CD4-positive, alpha-beta memory T cell (primary cell): ENCODE data around the gene OSR1. TPM values are rescaled to one million over a fixed set of nuclear protein-coding genes. Genes with fewer than 3 reads are reported as not detected.
"Not testable (repeated sequence)": the region's sequence is repeated elsewhere in the genome, so short reads cannot be mapped to it uniquely, and the experiment has no call there.

Source experiments
- CTCF ChIA-PET: fragments of 350-600 bp; sonication (Branson Sonifier 250); formaldehyde crosslinking; loops from one replicate; lab custom pipeline; 2021; ENCODE audit warnings: inconsistent platforms; ENCODE audit not compliant: partially characterized antibody; lab: Charles Lee
- POLR2A ChIA-PET: fragments of 350-600 bp; sonication (Branson Sonifier 250); formaldehyde crosslinking; loops from one replicate; lab custom pipeline; 2021; ENCODE audit not compliant: partially characterized antibody; lab: Charles Lee
- DNase-seq, 5 donors: peaks; one replicate each; pipeline versions ENCODE4 v3.0.0 to v3.0.0-alpha.2; 2020 to 2022; ENCODE audit warnings: mixed read lengths in 1 of 5
- H3K27ac ChIP-seq: one replicate; pipeline ENCODE4 v1.7.0; 2013; ENCODE audit warnings: low read depth, low read length
- H3K27me3 ChIP-seq: 2 replicates; pipeline ENCODE4 v1.7.0; 2013; ENCODE audit warnings: mild to moderate bottlenecking, low read length, moderate library complexity; ENCODE audit not compliant: insufficient read depth
- H3K36me3 ChIP-seq: 2 replicates; pipeline ENCODE4 v1.7.0; 2013; ENCODE audit warnings: mild to moderate bottlenecking, low read length, moderate library complexity; ENCODE audit not compliant: insufficient read depth
- H3K4me1 ChIP-seq: 2 replicates; pipeline ENCODE4 v1.7.0; 2013; ENCODE audit warnings: mild to moderate bottlenecking, low read length, moderate library complexity; ENCODE audit not compliant: insufficient read depth
- H3K4me3 ChIP-seq, 2 donors: one replicate each; pipeline ENCODE4 v1.7.0; 2013; ENCODE audit warnings: low read length in 2 of 2, mild to moderate bottlenecking in 1 of 2
- H3K9me3 ChIP-seq, 2 donors: one replicate each; pipeline ENCODE4 v1.7.0; 2013; ENCODE audit warnings: low read length in 2 of 2, control low read depth in 1 of 2; ENCODE audit not compliant: control insufficient read depth in 1 of 2
- H3K27ac Mint-ChIP-seq, 7 donors: one replicate each; pipeline ENCODE4 v1.8.0; 2020 to 2021; ENCODE audit warnings: mixed read lengths in 7 of 7, mild to moderate bottlenecking in 6 of 7, inconsistent platforms in 3 of 7, moderate library complexity in 3 of 7
- H3K27me3 Mint-ChIP-seq, 2 donors: one replicate each; pipeline ENCODE4 v1.8.0; 2020 to 2021; ENCODE audit warnings: mixed read lengths in 2 of 2
- H3K36me3 Mint-ChIP-seq, 2 donors: one replicate each; pipeline ENCODE4 v1.8.0; 2020 to 2021; ENCODE audit warnings: mixed read lengths in 2 of 2, inconsistent platforms in 1 of 2, mild to moderate bottlenecking in 1 of 2
- H3K4me1 Mint-ChIP-seq, 4 donors: one replicate each; pipeline ENCODE4 v1.8.0; 2020 to 2021; ENCODE audit warnings: mixed read lengths in 4 of 4, mild to moderate bottlenecking in 1 of 4
- H3K4me3 Mint-ChIP-seq, 8 donors: one replicate each; pipeline ENCODE4 v1.8.0; 2020 to 2021; ENCODE audit warnings: mixed read lengths in 8 of 8, mild to moderate bottlenecking in 7 of 8, moderate library complexity in 6 of 8, inconsistent platforms in 3 of 8
- H3K9me3 Mint-ChIP-seq, 8 donors: one replicate each; pipeline ENCODE4 v1.8.0; 2020 to 2021; ENCODE audit warnings: mixed read lengths in 8 of 8, mild to moderate bottlenecking in 5 of 8, inconsistent platforms in 3 of 8, moderate library complexity in 1 of 8
- intact Hi-C: fragments of 100-400 bp; cut with micrococcal nuclease; formaldehyde crosslinking; loops from one replicate; pipeline ENCODE4 v1.15.1; 2023
- polyA plus RNA-seq, 2 donors: library from polyadenylated mRNA; unstranded; fragments of 300-500 nt; fragmentation: Illumina TruSeq; gene quantifications; one replicate each; pipeline ENCODE4 v1.2.3, GENCODE V29; 2021
- total RNA-seq, 2 experiments: library from RNA; stranded (reverse); gene quantifications; one replicate each; pipeline ENCODE4 v1.2.3, GENCODE V29; 2021

The OSR1 gene
- not detected for total RNA-seq
- not detected for polyA plus RNA-seq

DNA sequence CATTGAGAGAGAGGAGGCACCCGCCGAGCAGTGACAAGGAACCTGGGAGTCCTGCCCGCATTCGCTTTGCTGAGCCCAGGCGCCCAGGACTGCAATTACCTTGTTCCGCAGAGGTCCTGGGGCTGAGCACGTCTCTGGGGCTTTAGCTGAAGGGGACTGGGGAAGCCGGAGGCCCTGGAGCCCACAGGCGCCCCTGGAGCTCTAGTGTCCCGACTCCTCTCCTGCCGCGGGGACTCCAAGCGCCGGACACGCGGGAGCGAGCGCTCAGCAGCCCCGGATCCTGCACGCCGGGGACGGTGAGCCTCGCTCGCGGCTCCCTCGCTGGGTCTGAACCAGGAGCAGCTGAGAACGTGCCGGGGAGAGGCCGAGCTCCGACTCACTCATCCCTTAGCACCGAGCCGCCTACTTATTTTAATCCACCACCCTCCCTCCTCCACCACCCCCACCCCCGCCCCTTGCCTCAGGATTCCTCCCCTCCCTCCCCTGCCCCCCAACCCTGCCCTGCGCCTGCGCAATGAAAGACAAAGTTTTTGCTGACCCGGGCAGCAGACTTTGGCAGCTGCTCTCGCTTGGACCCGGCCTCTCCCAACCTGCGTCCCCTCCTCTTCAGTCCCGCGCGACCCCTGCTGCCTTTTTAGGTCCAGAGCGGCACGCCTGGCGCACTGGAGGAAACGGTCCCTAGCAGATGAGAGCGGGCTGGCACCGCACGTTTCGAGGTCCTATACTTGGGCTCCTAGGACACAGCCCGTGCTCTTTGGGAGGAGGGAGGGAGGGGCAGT lies at the start of gene OSR1:
Gene OSR1, minus strand, starts transcription at position 382 of the 779 bp plus-strand sequence. CDS start 4,818 bp downstream, outside the sequence.
- H3K36me3 ChIP-seq, result no peaks in the 10 kb centered on the region
- H3K4me3 ChIP-seq, result peak within 1 kb of the TSS in 1 of 2 donors; percentile 38
- H3K27ac ChIP-seq, result no peak within 1 kb of the TSS
- Mint-ChIP-seq H3K27me3 (peaks cover 63 to 76% of the 10 kb centered on the region in 2 donors), H3K36me3 (peaks cover 0 to 8% of the 10 kb centered on the region in 2 donors), H3K4me3 (peak within 1 kb of the TSS; percentile 36 to 77 (median 59)), H3K27ac (peak within 1 kb of the TSS in 3 of 7 donors; percentile 46 to 86 (median 65)), H3K4me1 (peaks cover 23 to 72% (median 48%) of the 10 kb centered on the region in 4 donors), H3K9me3 (peaks cover 0 to 11% (median 1%) of the 10 kb centered on the region in 8 donors)
- intact Hi-C loops, result no loop called here
- H3K9me3 ChIP-seq, result no peaks in the 10 kb centered on the region
- CTCF ChIA-PET, result interaction anchor here (1.1 to 3.6 kb wide), 2 partner anchors 9 to 11 kb away, joined by 3 to 36 read pairs; no protein-coding TSS in a partner anchor
- peaks cover 74% of the 10 kb centered on the region for H3K27me3 ChIP-seq
- POLR2A ChIA-PET, result interaction anchor here (1.7 to 5.9 kb wide), 2 partner anchors 11 to 511 kb away, joined by 4 to 67 read pairs; no protein-coding TSS in a partner anchor
- H3K4me1 ChIP-seq, result peaks cover 55% of the 10 kb centered on the region
- peak in 2 of 5 donors; percentile 30 to 40 for DNase-seq

DNA sequence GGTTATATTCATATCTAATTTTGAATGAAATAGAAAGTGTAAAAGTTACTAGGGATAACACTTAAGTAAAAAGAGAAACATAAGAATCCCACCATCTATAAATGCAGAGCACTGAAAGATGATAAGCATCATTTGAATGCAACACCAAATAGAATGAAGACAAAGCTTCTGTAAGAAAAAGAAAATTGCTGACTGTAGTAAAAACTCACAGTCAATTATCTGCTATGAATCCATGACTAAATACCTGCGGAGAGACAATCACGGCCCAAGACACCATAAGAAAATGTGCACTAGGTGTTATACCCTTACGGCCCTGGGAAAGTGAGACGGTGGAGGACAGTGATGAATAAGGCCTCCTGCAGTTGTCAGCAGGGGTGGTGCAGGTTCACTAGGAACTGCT lies 45.4 kb upstream of the OSR1 start:
- intact Hi-C loops, result no loop called here
- Mint-ChIP-seq H3K9me3 (peaks cover 0 to 4% (median 0%) of the 10 kb centered on the region in 8 donors), H3K27ac (no peak overlapping the region), H3K4me3 (no peak overlapping the region), H3K4me1 (no peaks in the 10 kb centered on the region), H3K36me3 (no peaks in the 10 kb centered on the region), H3K27me3 (peaks cover 11 to 18% of the 10 kb centered on the region in 2 donors)
- Histone ChIP-seq H3K4me3 (no peak overlapping the region), H3K27me3 (no peaks in the 10 kb centered on the region), H3K27ac (no peak overlapping the region), H3K9me3 (no peaks in the 10 kb centered on the region), H3K36me3 (no peaks in the 10 kb centered on the region), H3K4me1 (no peaks in the 10 kb centered on the region)
- no peak for DNase-seq
- ChIA-PET CTCF (no interaction called here), POLR2A (no interaction called here)

DNA sequence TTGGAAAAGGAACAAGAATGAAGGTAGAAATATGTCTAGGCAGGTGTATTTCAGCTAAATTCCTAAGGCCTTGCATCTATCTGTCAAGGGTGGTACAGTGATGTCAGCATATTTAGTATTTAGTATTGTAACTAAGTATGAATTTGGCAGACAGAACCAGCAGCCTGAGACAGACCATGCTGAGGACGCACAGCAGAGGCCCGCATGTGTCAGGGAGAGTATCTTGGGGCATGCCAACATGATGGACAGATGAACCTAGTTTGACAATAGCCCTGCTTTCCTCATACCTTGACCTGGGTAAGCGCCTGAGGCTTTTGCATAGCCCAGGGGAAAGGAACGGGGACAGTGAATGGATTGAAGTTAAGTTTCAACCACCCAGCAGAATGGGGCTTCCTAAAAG lies 33.8 kb upstream of the OSR1 start:
- H3K9me3 Mint-ChIP-seq, result peaks cover 0 to 5% (median 0%) of the 10 kb centered on the region in 8 donors
- no peaks in the 10 kb centered on the region for H3K36me3 Mint-ChIP-seq
- intact Hi-C loops, result no loop called here
- DNase-seq, result no peak
- peaks cover 11 to 14% of the 10 kb centered on the region in 2 donors for H3K27me3 Mint-ChIP-seq
- POLR2A ChIA-PET, result no interaction called here
- Histone ChIP-seq H3K4me1 (no peaks in the 10 kb centered on the region), H3K4me3 (no peak overlapping the region), H3K36me3 (no peaks in the 10 kb centered on the region), H3K27ac (no peak overlapping the region), H3K27me3 (no peaks in the 10 kb centered on the region), H3K9me3 (no peaks in the 10 kb centered on the region)
- H3K4me3 Mint-ChIP-seq, result no peak overlapping the region
- H3K4me1 Mint-ChIP-seq, result no peaks in the 10 kb centered on the region
- CTCF ChIA-PET, result no interaction called here
- no peak overlapping the region for H3K27ac Mint-ChIP-seq

DNA sequence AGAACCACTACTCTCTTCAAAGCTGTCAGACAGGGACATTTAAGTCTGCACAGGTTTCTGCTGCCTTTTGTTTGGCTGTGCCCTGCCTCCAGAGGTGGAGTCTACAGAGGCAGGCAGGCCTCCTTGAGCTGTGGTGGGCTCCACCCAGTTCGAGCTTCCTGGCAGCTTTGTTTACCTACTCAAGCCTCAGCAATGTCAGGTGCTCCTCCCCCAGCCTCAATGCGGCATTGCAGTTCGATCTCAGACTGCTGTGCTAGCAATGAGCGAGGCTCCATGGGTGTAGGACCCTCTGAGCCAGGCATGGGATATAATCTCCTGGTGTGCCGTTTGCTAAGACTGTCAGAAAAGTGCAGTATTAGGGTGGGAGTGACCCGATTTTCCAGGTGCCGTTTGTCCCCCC lies 31.0 kb upstream of the OSR1 start:
- H3K9me3 Mint-ChIP-seq, H3K36me3 ChIP-seq, H3K4me1 ChIP-seq, H3K27me3 ChIP-seq, H3K4me3 ChIP-seq, H3K4me1 Mint-ChIP-seq, H3K27ac ChIP-seq, POLR2A ChIA-PET, intact Hi-C loops, H3K27ac Mint-ChIP-seq, H3K9me3 ChIP-seq, H3K36me3 Mint-ChIP-seq, CTCF ChIA-PET: not testable (repeated sequence)
- peak in 1 of 5 donors; percentile 1 for DNase-seq
- H3K4me3 Mint-ChIP-seq, result peak overlapping the region in 1 of 8 donors; percentile 4
- peaks cover 13 to 15% of the 10 kb centered on the region in 2 donors for H3K27me3 Mint-ChIP-seq

DNA sequence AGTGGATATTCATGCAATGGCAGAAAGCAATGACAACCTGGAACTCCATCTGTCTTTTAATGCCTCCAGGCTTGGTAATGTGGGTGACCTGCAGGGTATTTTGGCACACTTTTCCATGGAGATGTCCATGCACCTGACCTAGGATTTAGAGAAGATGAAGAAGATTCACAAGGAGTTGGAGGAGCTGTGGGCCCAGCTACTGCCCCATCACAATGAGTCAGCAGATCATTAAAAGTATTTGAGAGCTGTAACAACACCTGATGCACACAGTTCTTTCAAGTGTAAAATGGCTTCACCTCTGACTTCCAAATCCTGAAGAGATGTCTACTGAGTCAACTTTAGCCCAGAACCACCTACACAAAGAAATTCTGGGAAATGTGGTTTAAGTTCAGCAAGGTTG lies 22.1 kb upstream of the OSR1 start:
- H3K4me1 ChIP-seq, result no peaks in the 10 kb centered on the region
- DNase-seq, result no peak
- Mint-ChIP-seq H3K27ac (no peak overlapping the region), H3K4me1 (no peaks in the 10 kb centered on the region), H3K27me3 (peaks cover 16 to 22% of the 10 kb centered on the region in 2 donors), H3K9me3 (peaks cover 0 to 6% (median under 1%) of the 10 kb centered on the region in 8 donors), H3K4me3 (no peak overlapping the region), H3K36me3 (no peaks in the 10 kb centered on the region)
- intact Hi-C loops, result no loop called here
- ChIA-PET POLR2A (no interaction called here), CTCF (no interaction called here)
- no peaks in the 10 kb centered on the region for H3K9me3 ChIP-seq
- H3K27ac ChIP-seq, result no peak overlapping the region
- H3K27me3 ChIP-seq, result no peaks in the 10 kb centered on the region
- H3K4me3 ChIP-seq, result no peak overlapping the region
- H3K36me3 ChIP-seq, result no peaks in the 10 kb centered on the region

DNA sequence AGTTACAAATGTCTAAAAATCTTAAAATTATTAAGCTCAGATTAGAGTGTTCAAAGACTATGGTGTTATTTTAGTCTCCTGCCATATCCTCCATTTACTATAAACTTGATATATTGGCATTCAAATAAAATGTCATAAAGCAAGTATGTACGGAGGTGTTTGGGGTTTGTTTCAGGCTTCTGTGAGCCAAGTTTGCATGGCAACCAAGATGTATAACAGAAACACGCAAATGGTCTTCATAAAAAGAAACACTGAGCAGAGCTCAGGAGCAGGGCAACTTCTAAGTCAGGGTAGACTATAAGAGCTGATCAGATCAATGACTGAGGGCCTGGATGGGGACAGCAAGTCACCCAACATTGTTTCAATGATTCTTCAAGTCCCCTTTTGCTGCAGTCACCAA lies 20.5 kb upstream of the OSR1 start:
- no peaks in the 10 kb centered on the region for H3K27me3 ChIP-seq
- intact Hi-C loops, result no loop called here
- no peaks in the 10 kb centered on the region for H3K4me1 ChIP-seq
- ChIA-PET CTCF (no interaction called here), POLR2A (no interaction called here)
- peaks cover 0 to 6% (median 0%) of the 10 kb centered on the region in 8 donors for H3K9me3 Mint-ChIP-seq
- no peaks in the 10 kb centered on the region for H3K36me3 Mint-ChIP-seq
- DNase-seq, result no peak
- no peak overlapping the region for H3K27ac Mint-ChIP-seq
- H3K9me3 ChIP-seq, result no peaks in the 10 kb centered on the region
- no peaks in the 10 kb centered on the region for H3K4me1 Mint-ChIP-seq
- H3K4me3 ChIP-seq, result no peak overlapping the region
- H3K4me3 Mint-ChIP-seq, result no peak overlapping the region
- H3K27me3 Mint-ChIP-seq, result peaks cover 14 to 30% of the 10 kb centered on the region in 2 donors
- no peaks in the 10 kb centered on the region for H3K36me3 ChIP-seq
- H3K27ac ChIP-seq, result no peak overlapping the region

DNA sequence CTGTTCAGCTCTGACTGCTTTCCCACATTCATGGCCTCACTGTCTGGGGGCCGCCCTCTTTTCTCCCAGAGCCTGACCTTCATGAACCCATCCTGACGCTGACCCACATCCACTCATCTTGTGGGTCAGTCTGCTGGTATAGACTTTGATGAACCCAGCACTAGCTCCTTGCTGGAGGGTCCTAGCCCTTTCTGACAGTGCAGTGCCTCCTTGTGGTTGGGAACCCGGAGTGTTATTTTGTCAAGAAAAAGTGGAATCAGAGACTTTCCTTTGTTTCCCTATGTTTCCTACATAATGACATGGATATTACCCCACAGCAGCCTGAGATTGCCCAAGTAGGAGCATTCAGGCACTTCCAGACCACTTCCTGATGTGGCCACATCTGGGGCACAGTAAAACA lies 19.3 kb upstream of the OSR1 start:
- Histone ChIP-seq H3K4me1 (no peaks in the 10 kb centered on the region), H3K9me3 (no peaks in the 10 kb centered on the region), H3K4me3 (no peak overlapping the region), H3K27me3 (no peaks in the 10 kb centered on the region), H3K27ac (no peak overlapping the region), H3K36me3 (no peaks in the 10 kb centered on the region)
- ChIA-PET CTCF (interaction anchor here (1.8 to 2.2 kb wide), 3 partner anchors 9 to 857 kb away, joined by 6 to 9 read pairs (median 9); no protein-coding TSS in a partner anchor), POLR2A (no interaction called here)
- intact Hi-C loops, result no loop called here
- no peaks in the 10 kb centered on the region for H3K36me3 Mint-ChIP-seq
- H3K27me3 Mint-ChIP-seq, result peaks cover 15 to 30% of the 10 kb centered on the region in 2 donors
- no peak overlapping the region for H3K27ac Mint-ChIP-seq
- DNase-seq, result no peak
- H3K4me3 Mint-ChIP-seq, result no peak overlapping the region
- no peaks in the 10 kb centered on the region for H3K4me1 Mint-ChIP-seq
- peaks cover 0 to 6% (median 0%) of the 10 kb centered on the region in 8 donors for H3K9me3 Mint-ChIP-seq
